Gastrocnemius medialis (tissue), 4 donors: ENCODE measurements around the gene ASIC4. TPM values are rescaled to one million over a fixed set of nuclear protein-coding genes. Genes with fewer than 3 reads are reported as not detected.

Experiments
- ATAC-seq, 2 donors: fragments of 150-250 bp; one replicate each; pipeline ENCODE4 v1.9.1; 2016
- DNase-seq, 2 donors: peaks; one replicate each; pipeline ENCODE4 v3.0.0-alpha.2; 2019
- H3K27ac ChIP-seq, 4 donors: fragments of 200-600 bp; sonication (generic); 1 replicate in 1 of 4; 2 replicates in 3 of 4; pipeline ENCODE4 v1.5.1; 2016 to 2018; ENCODE audit warnings: mild to moderate bottlenecking in 2 of 4, moderate library complexity in 1 of 4
- H3K27me3 ChIP-seq, 3 donors: fragments of 200-600 bp; sonication (generic) in 2 of 3; 1 replicate in 1 of 3; 2 replicates in 2 of 3; pipeline versions ENCODE4 v1.5.1 to v1.6.0; 2016 to 2019; ENCODE audit warnings: mild to moderate bottlenecking in 1 of 3, moderate library complexity in 1 of 3
- H3K36me3 ChIP-seq, 2 donors: fragments of 200-600 bp; sonication (generic) in 1 of 2; one replicate each; pipeline ENCODE4 v1.5.1; 2017 to 2018
- H3K4me1 ChIP-seq, 2 donors: fragments of 200-600 bp; sonication (generic) in 1 of 2; one replicate each; pipeline ENCODE4 v1.5.1; 2016 to 2017; ENCODE audit warnings: mild to moderate bottlenecking in 2 of 2
- H3K4me3 ChIP-seq, 4 donors: fragments of 200-600 bp; sonication (generic) in 3 of 4; 1 replicate in 1 of 4; 2 replicates in 3 of 4; pipeline ENCODE4 v1.5.1; 2016 to 2019; ENCODE audit warnings: mild to moderate bottlenecking in 2 of 4
- H3K9me3 ChIP-seq, 3 donors: fragments of 200-600 bp; sonication (generic) in 2 of 3; 1 replicate in 1 of 3; 2 replicates in 2 of 3; pipeline ENCODE4 v1.5.1; 2016 to 2019
- POLR2A ChIP-seq, 2 donors: fragments of 450-650 bp; IDR thresholded peaks; one replicate each; pipeline ENCODE4 v1.6.1; 2017; ENCODE audit warnings: antibody characterized with exemption in 2 of 2, mild to moderate bottlenecking in 2 of 2, moderate library complexity in 2 of 2
- in situ Hi-C, 4 donors: fragments of 200-750 bp; cut with MboI; loops; one replicate each; pipeline versions ENCODE4 v1.15.0 to v1.8.0; 2017; ENCODE audit warnings: low sequenced_read_pairs in 4 of 4
- intact Hi-C: fragments of 100-400 bp; cut with DNase I; formaldehyde crosslinking; loops from one replicate; pipeline ENCODE4 v1.15.1; 2023; ENCODE audit warnings: low total_unique reads
- total RNA-seq, 4 donors: library from RNA; depleted of rRNA; stranded (reverse); fragments of >200 nt; gene quantifications; one replicate each; pipeline versions ENCODE4 v1.1.0 to v1.2.3, GENCODE V29; 2016
- TF ChIP-seq, protein P1 (sequence below), 5 experiments: fragments of 450-650 bp in 3 of 5; fragments of 200-600 bp in 2 of 5; sonication (generic) in 2 of 5; IDR thresholded peaks in 4 of 5; conservative IDR thresholded peaks in 1 of 5; 1 replicate in 4 of 5; 2 replicates in 1 of 5; pipeline ENCODE4 v1.5.1; 2016 to 2019; ENCODE audit warnings: antibody characterized with exemption in 5 of 5, mild to moderate bottlenecking in 3 of 5, moderate library complexity in 3 of 5

The ASIC4 gene
- total RNA-seq, 4 donors from 2014 or later: 0.11 TPM; not detected in 3

DNA sequence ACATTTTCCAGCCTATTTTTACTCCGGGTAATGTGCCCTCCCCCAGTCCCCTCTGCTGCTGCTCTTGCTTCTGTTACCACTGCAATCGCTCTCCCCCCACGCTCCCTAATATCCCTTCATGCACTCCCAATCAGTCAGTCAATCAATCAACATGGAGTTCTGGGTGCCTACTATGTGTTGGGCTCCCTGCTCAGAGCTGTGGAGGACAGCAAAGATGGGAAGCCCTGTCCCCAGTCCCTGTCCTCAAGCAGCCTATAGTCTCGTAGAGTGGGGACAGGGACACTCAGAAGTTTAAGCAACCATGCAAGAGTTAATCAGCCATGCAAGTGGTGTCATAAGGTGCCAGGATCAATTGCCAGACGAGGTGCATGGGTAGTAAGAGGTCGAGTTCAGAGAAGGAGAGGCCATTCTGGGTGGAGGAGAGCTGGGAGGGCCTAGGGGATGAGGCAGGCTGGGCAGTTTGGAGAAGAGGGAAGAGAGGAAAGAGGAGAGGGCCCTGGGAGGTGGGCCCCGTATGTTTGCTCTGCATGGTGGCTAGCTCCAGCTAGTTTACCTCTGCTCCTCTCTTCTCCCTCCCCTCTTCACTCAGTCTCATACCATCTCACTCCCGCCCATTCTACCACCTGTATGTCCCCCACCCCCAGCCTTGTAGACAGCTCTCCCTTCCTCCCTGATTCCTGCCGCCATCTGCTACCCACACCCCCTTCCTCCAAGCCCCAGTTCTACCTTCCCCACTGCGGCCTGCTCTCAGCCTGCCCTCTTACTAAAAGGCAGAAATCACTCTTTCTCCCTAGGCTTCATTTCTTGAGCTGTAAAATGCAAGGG is 3.9 kb downstream of the ASIC4 start:
- in situ Hi-C loops: no loop called here
- TF ChIP-seq, protein P1, sequence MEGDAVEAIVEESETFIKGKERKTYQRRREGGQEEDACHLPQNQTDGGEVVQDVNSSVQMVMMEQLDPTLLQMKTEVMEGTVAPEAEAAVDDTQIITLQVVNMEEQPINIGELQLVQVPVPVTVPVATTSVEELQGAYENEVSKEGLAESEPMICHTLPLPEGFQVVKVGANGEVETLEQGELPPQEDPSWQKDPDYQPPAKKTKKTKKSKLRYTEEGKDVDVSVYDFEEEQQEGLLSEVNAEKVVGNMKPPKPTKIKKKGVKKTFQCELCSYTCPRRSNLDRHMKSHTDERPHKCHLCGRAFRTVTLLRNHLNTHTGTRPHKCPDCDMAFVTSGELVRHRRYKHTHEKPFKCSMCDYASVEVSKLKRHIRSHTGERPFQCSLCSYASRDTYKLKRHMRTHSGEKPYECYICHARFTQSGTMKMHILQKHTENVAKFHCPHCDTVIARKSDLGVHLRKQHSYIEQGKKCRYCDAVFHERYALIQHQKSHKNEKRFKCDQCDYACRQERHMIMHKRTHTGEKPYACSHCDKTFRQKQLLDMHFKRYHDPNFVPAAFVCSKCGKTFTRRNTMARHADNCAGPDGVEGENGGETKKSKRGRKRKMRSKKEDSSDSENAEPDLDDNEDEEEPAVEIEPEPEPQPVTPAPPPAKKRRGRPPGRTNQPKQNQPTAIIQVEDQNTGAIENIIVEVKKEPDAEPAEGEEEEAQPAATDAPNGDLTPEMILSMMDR (IDR thresholded peaks at IDR 0.05 in 4 of 5, conservative IDR thresholded peaks at IDR 0.05 in 1 of 5): no peak
- TF ChIP-seq POLR2A (IDR thresholded peaks at IDR 0.05): no peak

DNA sequence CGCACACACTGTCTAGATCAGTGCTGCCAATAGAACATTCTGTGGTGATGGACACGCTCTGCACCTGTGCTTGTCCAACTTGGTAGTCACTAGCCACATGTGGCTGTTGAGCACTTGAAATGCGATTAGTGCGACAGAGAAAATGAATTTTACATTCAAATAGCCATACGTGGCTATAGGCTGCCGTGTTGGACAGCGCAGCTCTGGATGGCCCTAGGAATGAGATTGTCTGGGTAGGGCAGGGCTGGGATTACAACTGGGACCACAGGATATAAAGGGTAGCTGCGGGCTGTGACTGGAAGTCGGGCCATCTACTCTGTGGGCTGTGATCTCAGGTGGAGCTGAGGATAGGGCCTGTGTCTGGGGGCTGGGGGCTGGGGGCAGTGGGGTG is 5.2 kb downstream of the ASIC4 start:
- Histone ChIP-seq H3K27ac (no peak overlapping the region), H3K36me3 (no peaks in the 10 kb centered on the region), H3K4me1 (peaks cover 3 to 6% of the 10 kb centered on the region in 2 donors), H3K4me3 (no peak overlapping the region), H3K9me3 (no peaks in the 10 kb centered on the region), H3K27me3 (peaks cover 23 to 34% (median 30%) of the 10 kb centered on the region in 3 donors)
- no peak for TF ChIP-seq POLR2A (IDR thresholded peaks at IDR 0.05)
- TF ChIP-seq, protein P1 (IDR thresholded peaks at IDR 0.05 in 4 of 5, conservative IDR thresholded peaks at IDR 0.05 in 1 of 5): no peak
- ATAC-seq (peak in 1 of 2 donors; percentile 52), DNase-seq (no peak)
- in situ Hi-C loops: no loop called here
- intact Hi-C loops: loop anchor here (5.0 kb wide), 1 partner anchor 373 kb away; no protein-coding TSS in a partner anchor

More for the DNA sequence above, 3.9 kb downstream of the ASIC4 start:
- intact Hi-C loops: loop anchor here (5.0 kb wide), 1 partner anchor 374 kb away; no protein-coding TSS in a partner anchor
- Histone ChIP-seq H3K27ac (no peak overlapping the region), H3K9me3 (no peaks in the 10 kb centered on the region), H3K36me3 (no peaks in the 10 kb centered on the region), H3K4me3 (no peak overlapping the region), H3K27me3 (peaks cover 26 to 35% (median 26%) of the 10 kb centered on the region in 3 donors), H3K4me1 (peaks cover 3 to 12% of the 10 kb centered on the region in 2 donors)
- DNase-seq (no peak), ATAC-seq (no peak)

DNA sequence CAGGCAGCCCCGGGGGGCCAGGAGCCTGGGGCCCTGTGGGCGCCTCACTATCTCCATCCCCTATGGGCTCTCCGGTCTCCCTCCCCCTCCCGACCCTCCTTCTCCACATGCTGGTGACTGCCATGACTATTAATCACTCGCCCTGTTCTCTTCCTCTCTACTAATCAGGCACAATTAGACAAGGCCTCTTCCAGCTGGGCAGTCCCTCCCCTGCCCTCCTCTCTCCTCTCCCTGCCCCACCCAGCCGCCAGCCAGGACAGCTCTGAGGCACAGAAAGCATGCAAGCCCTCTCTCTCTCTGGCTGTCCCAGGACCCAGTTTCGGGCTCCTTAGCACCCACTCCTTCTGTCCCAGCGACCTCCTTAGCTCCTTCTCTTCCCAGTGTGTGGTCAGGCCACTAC is 5.8 kb downstream of the ASIC4 start:
- H3K4me1 ChIP-seq: peaks cover 3 to 6% of the 10 kb centered on the region in 2 donors
- H3K4me3 ChIP-seq: no peak overlapping the region
- H3K36me3 ChIP-seq: no peaks in the 10 kb centered on the region
- in situ Hi-C loops: loop anchor here in 2 of 4 donors (10.0 kb wide), 1 partner anchor 45 kb away; no protein-coding TSS in a partner anchor
- H3K27ac ChIP-seq: no peak overlapping the region
- intact Hi-C loops: no loop called here
- DNase-seq (no peak), ATAC-seq (no peak)
- peaks cover 23 to 33% (median 28%) of the 10 kb centered on the region in 3 donors for H3K27me3 ChIP-seq
- H3K9me3 ChIP-seq: no peaks in the 10 kb centered on the region
- TF ChIP-seq, protein P1 (IDR thresholded peaks at IDR 0.05 in 4 of 5, conservative IDR thresholded peaks at IDR 0.05 in 1 of 5): no peak
- TF ChIP-seq POLR2A (IDR thresholded peaks at IDR 0.05): no peak

DNA sequence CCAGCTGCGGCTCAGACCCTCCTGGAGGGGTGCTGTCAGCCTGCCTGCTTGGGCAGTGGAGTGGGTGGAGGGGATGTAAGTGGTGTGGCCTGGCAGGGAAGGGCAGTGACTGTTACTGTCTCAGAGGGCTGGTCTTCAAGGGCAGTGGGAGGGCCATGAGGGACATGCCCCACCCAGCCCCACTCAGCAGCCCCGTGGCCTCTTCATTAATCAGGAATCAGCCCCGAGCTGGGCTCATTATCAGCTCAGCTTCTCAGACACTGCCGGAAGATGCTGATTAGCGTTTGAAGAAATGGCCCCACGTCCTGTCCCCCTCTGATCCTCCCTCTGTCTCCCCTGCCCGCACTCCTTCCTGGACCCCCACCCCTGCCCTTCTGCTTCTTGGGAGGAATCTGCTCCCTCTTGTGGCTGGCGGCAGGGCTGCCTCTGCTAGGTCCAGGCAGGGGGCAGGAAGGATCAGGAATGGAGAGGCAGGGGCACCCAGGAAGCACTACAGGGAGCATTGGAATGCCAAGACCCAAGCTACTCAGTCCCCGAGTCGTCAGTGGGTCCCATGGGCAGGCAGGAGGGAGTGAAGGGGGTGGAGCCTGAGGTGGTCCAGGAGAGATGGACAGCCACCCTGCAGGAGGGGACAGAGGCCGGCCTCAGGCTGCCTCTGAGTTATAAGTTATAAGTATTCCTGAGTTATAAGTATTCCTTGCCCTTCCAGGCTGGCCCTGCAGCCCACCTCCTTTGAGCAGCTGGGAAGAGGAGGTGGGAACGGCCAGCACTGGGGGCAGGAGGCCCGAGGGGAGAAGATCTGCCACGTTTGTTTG is 7.0 kb downstream of the ASIC4 start:
- no peak overlapping the region for H3K4me3 ChIP-seq
- no peaks in the 10 kb centered on the region for H3K36me3 ChIP-seq
- no peak for ATAC-seq
- no peak for TF ChIP-seq POLR2A (IDR thresholded peaks at IDR 0.05)
- TF ChIP-seq, protein P1 (IDR thresholded peaks at IDR 0.05 in 4 of 5, conservative IDR thresholded peaks at IDR 0.05 in 1 of 5): peak in 4 of 5 experiments; percentile 8 to 43 (median 36)
- no peak for DNase-seq
- peaks cover 23 to 34% (median 25%) of the 10 kb centered on the region in 3 donors for H3K27me3 ChIP-seq
- in situ Hi-C loops: loop anchor here in 2 of 4 donors (10.0 kb wide), 1 partner anchor 46 kb away; no protein-coding TSS in a partner anchor
- intact Hi-C loops: no loop called here
- H3K9me3 ChIP-seq: no peaks in the 10 kb centered on the region
- no peak overlapping the region for H3K27ac ChIP-seq
- peaks cover 3 to 6% of the 10 kb centered on the region in 2 donors for H3K4me1 ChIP-seq
